HEK293 (cell line): ENCODE data around the gene GTF2IRD1.

Experiments
- SALL2 ChIP-seq: fragments of 450-650 bp; formaldehyde crosslinking; IDR thresholded peaks from 2 replicates; pipeline ENCODE4 v1.5.0; 2017; ENCODE audit warnings: missing biosample characterization, mild to moderate bottlenecking, missing genetic modification characterization, borderline replicate concordance
- ZNF274 ChIP-seq, 2 experiments: fragments of 200-500 bp in 1 of 2; fragments of 450-650 bp in 1 of 2; sonication (Bioruptor generic) in 1 of 2; formaldehyde crosslinking in 1 of 2; IDR thresholded peaks; 2 replicates each; pipeline versions ENCODE4 v1.5.1 to v1.6.1; 2014 to 2016; ENCODE audit warnings: borderline replicate concordance in 1 of 2, inconsistent platforms in 1 of 2, low read length in 1 of 2, missing biosample characterization in 1 of 2, missing genetic modification characterization in 1 of 2
- ZNF335 ChIP-seq: fragments of 450-650 bp; formaldehyde crosslinking; conservative IDR thresholded peaks from 2 replicates; pipeline ENCODE4 v1.5.1; 2016; ENCODE audit warnings: missing biosample characterization, missing genetic modification characterization
- ZNF843 ChIP-seq: fragments of 450-650 bp; formaldehyde crosslinking; IDR thresholded peaks from 2 replicates; pipeline ENCODE4 v1.5.1; 2016; ENCODE audit warnings: missing biosample characterization, missing genetic modification characterization
- TF ChIP-seq, protein P1 (sequence below): fragments of 450-650 bp; formaldehyde crosslinking; IDR thresholded peaks from 2 replicates; pipeline ENCODE4 v1.5.1; 2016; ENCODE audit warnings: missing biosample characterization, missing genetic modification characterization

DNA sequence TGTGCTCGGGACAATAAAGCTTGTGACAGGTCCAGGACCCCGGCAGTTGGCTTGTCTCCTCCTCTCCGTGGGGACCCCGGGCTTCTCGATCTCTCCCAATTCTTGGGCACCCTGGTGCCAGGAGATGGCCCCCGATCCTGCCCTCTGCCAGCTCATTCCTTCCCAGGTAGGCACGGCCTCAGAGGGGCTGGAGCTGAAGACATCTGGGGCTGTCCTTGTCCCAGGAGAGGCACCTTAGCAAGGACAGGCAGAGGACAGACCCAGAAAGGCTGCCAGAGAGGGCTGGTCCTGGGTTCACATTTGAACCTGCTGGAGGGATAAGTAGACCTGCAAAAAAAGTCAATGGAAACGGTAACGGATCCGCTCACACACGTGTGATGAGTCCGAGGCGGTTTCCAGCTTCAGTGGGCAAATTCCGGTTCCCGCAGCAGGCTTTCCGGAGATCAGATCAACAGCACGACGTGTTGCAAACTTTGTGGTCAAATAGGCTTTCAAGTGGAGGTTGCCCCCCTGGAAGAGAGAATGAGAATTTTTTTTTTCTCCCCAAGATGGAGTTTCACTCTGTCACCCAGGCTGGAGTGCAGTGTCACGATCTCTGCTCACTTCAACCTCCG lies 47.7 kb upstream of the GTF2IRD1 start:
- TF ChIP-seq ZNF274 (IDR thresholded peaks at IDR 0.05; ENCODE audit: low read length), result no peak
- TF ChIP-seq ZNF274 (tag by site-specific recombination; IDR thresholded peaks at IDR 0.05; ENCODE audit: borderline replicate concordance), result no peak
- no peak for TF ChIP-seq SALL2 (tag by site-specific recombination)
- no peak for TF ChIP-seq ZNF843
- TF ChIP-seq, protein P1, sequence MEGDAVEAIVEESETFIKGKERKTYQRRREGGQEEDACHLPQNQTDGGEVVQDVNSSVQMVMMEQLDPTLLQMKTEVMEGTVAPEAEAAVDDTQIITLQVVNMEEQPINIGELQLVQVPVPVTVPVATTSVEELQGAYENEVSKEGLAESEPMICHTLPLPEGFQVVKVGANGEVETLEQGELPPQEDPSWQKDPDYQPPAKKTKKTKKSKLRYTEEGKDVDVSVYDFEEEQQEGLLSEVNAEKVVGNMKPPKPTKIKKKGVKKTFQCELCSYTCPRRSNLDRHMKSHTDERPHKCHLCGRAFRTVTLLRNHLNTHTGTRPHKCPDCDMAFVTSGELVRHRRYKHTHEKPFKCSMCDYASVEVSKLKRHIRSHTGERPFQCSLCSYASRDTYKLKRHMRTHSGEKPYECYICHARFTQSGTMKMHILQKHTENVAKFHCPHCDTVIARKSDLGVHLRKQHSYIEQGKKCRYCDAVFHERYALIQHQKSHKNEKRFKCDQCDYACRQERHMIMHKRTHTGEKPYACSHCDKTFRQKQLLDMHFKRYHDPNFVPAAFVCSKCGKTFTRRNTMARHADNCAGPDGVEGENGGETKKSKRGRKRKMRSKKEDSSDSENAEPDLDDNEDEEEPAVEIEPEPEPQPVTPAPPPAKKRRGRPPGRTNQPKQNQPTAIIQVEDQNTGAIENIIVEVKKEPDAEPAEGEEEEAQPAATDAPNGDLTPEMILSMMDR (tag by site-specific recombination), result no peak
- no peak for TF ChIP-seq ZNF335 (tag by site-specific recombination)
